ENCODE measurements around the gene ABHD17C.

DNA sequence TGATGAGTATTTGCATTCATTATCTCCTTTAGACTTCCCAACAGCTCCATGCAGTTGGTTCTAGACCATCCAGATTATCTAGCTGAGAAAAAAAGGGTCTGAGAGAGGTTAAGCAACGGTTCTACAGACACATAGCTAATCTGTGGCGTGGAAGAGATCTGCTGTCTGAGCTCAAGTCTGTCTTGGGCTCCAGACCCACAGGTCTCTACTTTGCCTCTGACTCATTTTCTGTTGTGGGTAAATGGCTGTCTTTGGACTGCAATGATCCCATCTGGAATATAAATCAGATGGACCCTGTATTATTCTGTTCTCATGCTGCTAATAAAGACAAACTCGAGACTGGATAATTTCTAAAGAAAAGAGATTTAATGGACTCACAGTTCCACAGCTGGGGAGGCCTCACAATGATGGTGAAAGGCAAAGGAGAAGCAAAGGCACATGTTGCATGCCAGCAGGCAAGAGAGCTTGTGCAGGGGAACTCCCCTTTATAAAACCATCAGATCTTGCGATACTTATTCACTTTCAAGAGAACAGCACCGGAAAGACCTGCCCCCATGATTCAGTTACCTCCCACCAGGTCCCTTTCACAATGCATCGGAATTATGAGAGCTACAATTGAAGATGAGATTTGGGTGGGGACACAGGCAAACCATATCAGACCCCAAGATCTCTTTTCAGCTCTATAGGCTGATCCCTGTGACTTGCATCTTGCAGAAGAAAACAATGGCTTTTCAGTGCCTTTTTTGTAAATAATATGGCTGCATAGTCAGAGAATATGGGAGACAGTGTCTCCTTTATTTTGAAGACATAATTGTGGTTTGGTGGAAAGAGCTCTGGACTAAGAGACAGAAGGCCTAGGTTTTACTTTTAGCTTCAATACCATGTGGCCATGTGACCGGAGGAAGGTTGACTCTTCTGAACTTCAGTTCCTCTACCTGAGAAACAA is 108.7 kb downstream of the ABHD17C start:
- TF ChIP-seq, protein P1, sequence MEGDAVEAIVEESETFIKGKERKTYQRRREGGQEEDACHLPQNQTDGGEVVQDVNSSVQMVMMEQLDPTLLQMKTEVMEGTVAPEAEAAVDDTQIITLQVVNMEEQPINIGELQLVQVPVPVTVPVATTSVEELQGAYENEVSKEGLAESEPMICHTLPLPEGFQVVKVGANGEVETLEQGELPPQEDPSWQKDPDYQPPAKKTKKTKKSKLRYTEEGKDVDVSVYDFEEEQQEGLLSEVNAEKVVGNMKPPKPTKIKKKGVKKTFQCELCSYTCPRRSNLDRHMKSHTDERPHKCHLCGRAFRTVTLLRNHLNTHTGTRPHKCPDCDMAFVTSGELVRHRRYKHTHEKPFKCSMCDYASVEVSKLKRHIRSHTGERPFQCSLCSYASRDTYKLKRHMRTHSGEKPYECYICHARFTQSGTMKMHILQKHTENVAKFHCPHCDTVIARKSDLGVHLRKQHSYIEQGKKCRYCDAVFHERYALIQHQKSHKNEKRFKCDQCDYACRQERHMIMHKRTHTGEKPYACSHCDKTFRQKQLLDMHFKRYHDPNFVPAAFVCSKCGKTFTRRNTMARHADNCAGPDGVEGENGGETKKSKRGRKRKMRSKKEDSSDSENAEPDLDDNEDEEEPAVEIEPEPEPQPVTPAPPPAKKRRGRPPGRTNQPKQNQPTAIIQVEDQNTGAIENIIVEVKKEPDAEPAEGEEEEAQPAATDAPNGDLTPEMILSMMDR (conservative IDR thresholded peaks at IDR 0.05; ENCODE audit: low read depth in 2 of 2) = no peak
- TF ChIP-seq POLR2AphosphoS5 (IDR thresholded peaks at IDR 0.05; ENCODE audit: low read depth) (no peak), CREB1 (CRISPR knock-in tag; IDR thresholded peaks at IDR 0.05; ENCODE audit: low read depth) (no peak)
